Breast epithelium (tissue), 4 donors: ENCODE data around the gene ZNF599. TPM values are rescaled to one million over a fixed set of nuclear protein-coding genes. Genes with fewer than 3 reads are reported as not detected.

Source experiments
- DNase-seq, 2 donors: peaks; one replicate each; pipeline ENCODE4 v3.0.0-alpha.2; 2019; ENCODE audit warnings: low spot score in 2 of 2
- H3K27ac ChIP-seq, 2 donors: fragments of 200-600 bp; sonication (generic) in 1 of 2; one replicate each; pipeline ENCODE4 v1.5.1; 2016 to 2019; ENCODE audit warnings: mild to moderate bottlenecking in 1 of 2
- H3K27me3 ChIP-seq, 2 donors: fragments of 200-600 bp; sonication (generic) in 1 of 2; one replicate each; pipeline versions ENCODE4 v1.5.1 to v1.6.0; 2017 to 2019; ENCODE audit warnings: control low read depth in 1 of 2, mild to moderate bottlenecking in 1 of 2
- H3K36me3 ChIP-seq: fragments of 200-600 bp; one replicate; pipeline ENCODE4 v1.5.1; 2019
- H3K4me1 ChIP-seq, 2 donors: fragments of 200-600 bp; sonication (generic); one replicate each; pipeline ENCODE4 v1.5.1; 2016 to 2019; ENCODE audit warnings: control low read depth in 1 of 2
- H3K4me3 ChIP-seq, 3 donors: fragments of 200-600 bp; sonication (generic); 1 replicate in 2 of 3; 2 replicates in 1 of 3; pipeline ENCODE4 v1.5.1; 2016 to 2019; ENCODE audit warnings: mild to moderate bottlenecking in 3 of 3, moderate library complexity in 2 of 3
- H3K9me3 ChIP-seq, 2 donors: fragments of 200-600 bp; sonication (generic) in 1 of 2; one replicate each; pipeline ENCODE4 v1.5.1; 2016 to 2019; ENCODE audit warnings: control low read depth in 1 of 2
- CTCF ChIP-seq, 3 donors: fragments of 450-650 bp; IDR thresholded peaks; one replicate each; pipeline ENCODE4 v1.5.1; 2016 to 2017; ENCODE audit warnings: antibody characterized with exemption in 3 of 3, mild to moderate bottlenecking in 3 of 3, moderate library complexity in 3 of 3
- POLR2A ChIP-seq: fragments of 450-650 bp; IDR thresholded peaks from one replicate; pipeline ENCODE4 v1.6.1; 2016; ENCODE audit warnings: antibody characterized with exemption, mild to moderate bottlenecking, moderate library complexity
- POLR2AphosphoS5 ChIP-seq, 3 donors: sonication (generic); formaldehyde crosslinking; IDR thresholded peaks; one replicate each; pipeline ENCODE4 v1.6.1; 2017; ENCODE audit warnings: antibody characterized with exemption in 3 of 3
- intact Hi-C: fragments of 100-400 bp; cut with DNase I; formaldehyde crosslinking; loops from one replicate; pipeline ENCODE4 v1.15.1; 2023; ENCODE audit warnings: low total_unique reads
- total RNA-seq, 3 donors: library from RNA; depleted of rRNA; stranded (reverse); fragments of >200 nt; gene quantifications; one replicate each; pipeline ENCODE4 v1.1.0, GENCODE V29; 2016

ZNF599 gene
- total RNA-seq, 3 donors from 2014 or later = 5.6 to 12.7 (median 8.2) TPM

DNA sequence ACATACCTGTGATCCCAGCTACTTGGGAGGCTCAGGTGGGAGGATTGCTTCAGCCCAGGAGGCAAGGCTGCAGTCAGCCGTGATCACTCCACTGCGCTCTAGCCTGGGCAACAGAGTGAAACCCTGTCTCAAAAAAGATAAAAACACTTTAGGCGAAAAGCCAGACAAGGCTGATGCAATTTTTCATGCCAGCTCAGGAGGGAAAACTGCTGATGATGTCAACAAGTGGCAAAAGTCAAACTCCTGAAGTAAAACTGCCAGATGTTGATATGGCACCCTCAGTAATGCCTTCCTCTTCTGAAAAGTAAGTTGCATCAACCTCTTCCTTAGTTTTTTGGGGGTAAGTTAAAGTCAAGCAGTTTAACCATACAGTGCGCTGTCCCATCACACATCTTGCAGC, 15.6 kb downstream of the ZNF599 start:
- no peak for DNase-seq
- TF ChIP-seq POLR2A = no peak
- no peak for TF ChIP-seq POLR2AphosphoS5 (IDR thresholded peaks at IDR 0.05)
- no peak for TF ChIP-seq CTCF (IDR thresholded peaks at IDR 0.05)
- no peak overlapping the region for H3K4me3 ChIP-seq
- H3K36me3 ChIP-seq = peaks cover 16% of the 10 kb centered on the region
- H3K4me1 ChIP-seq = no peaks in the 10 kb centered on the region
- peaks cover 75 to 99% of the 10 kb centered on the region in 2 donors for H3K9me3 ChIP-seq
- intact Hi-C loops = no loop called here
- H3K27ac ChIP-seq = no peak overlapping the region
- no peaks in the 10 kb centered on the region for H3K27me3 ChIP-seq

DNA sequence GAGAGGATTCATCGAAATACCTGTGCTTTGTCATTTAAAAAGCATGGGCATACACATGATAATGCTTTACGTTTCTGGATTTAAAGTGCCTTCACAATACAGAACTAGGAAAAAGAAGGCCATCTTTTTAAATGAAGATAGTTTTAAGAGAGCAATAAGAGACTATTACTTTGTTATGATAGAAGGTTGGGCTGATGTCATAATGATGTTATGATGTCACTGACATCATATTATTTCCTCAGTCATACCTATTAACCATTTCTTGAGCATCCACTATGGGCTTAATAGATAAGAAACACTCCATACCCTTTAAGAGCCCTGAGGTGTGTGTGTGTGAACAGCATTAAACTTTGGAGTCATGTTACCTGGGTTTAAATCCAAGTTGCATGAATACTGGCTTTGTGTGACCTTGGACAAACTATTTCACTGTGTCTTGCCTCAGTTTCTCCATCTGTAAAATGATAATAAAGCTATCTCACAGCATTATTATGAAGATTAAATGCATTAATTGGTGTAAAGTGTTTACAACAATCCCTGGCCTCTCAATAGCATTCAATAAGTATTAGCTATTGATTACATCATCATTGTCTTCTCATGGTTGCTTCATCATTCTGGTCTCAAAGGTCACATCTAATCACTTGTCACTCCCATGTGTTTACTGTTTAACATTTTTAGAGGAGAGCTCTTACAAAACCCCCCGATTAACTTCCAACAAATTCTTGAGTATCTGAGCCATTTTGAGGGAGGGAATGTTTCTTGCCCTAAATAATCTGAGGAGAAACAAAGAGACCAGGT, 27.9 kb downstream of the ZNF599 start:
- TF ChIP-seq POLR2A (no peak), POLR2AphosphoS5 (IDR thresholded peaks at IDR 0.05) (no peak), CTCF (IDR thresholded peaks at IDR 0.05) (no peak)
- H3K4me1 ChIP-seq = no peaks in the 10 kb centered on the region
- intact Hi-C loops = no loop called here
- no peaks in the 10 kb centered on the region for H3K27me3 ChIP-seq
- no peaks in the 10 kb centered on the region for H3K36me3 ChIP-seq
- no peak for DNase-seq
- H3K4me3 ChIP-seq = no peak overlapping the region
- peaks cover 34 to 98% of the 10 kb centered on the region in 2 donors for H3K9me3 ChIP-seq
- no peak overlapping the region for H3K27ac ChIP-seq

- TF ChIP-seq POLR2AphosphoS5 (IDR thresholded peaks at IDR 0.05) = no peak
- TF ChIP-seq POLR2A = no peak
- TF ChIP-seq CTCF (IDR thresholded peaks at IDR 0.05) = no peak
- Histone ChIP-seq H3K4me3 (peak overlapping the region; percentile 66 to 95 (median 91)), H3K4me1 (peaks cover 0 to 10% of the 10 kb centered on the region in 2 donors), H3K36me3 (peaks cover 12% of the 10 kb centered on the region), H3K27me3 (no peaks in the 10 kb centered on the region), H3K27ac (peak overlapping the region; percentile 99 to 100), H3K9me3 (peaks cover 11 to 28% of the 10 kb centered on the region in 2 donors)
- intact Hi-C loops = no loop called here
- no peak for DNase-seq
These were observed 38.4 kb downstream of the ZNF599 start for GRCh38 chr19:34734537-34735103.

DNA sequence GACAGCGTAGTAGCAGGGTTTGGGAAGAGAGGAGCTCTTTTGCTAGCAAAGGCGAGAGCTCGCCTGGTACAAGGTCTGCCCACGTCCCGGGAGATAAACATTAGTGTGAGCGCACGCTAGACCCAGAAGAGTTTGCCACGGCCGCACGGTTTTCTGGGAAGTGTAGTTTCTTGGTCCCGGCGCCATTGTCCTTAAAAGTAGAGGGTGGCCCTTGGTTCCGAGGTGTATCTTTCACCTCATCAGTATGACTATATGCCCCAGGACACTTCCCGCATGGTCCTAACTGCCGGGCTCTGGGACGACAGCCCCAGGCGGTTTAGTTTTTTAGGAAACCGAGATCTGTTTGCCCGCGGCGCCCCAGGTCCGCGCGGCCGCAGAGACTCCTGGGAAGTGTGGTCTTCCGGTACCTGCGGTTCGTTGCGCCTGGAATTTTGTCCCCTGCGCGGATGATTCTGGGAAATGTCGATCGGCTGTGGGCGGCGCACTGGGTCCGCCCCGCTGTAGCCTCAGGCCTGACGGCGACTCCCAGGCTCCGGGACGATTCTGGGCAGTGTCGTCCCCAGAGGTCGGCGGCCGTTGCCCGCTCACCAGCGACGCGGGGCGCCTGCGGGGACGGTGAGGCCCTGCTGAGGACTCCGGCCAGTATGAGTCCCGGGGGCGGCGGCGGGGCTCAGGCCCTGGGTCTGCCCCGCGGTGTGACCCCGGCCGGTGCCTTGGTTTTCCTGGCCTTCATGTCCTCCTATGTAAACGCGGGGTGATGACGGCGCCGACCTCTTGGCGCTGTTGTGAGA, 39.1 kb downstream of the ZNF599 start, which contains the start of gene ZNF181:
ZNF181 (plus strand) TSS at position 498 of the 791 bp plus-strand sequence. CDS start 795 bp downstream, outside the sequence.
- H3K4me1 ChIP-seq = peaks cover 0 to 10% of the 10 kb centered on the region in 2 donors
- intact Hi-C loops = no loop called here
- DNase-seq = peak; percentile 81 to 86
- peaks cover 6 to 21% of the 10 kb centered on the region in 2 donors for H3K9me3 ChIP-seq
- TF ChIP-seq CTCF (IDR thresholded peaks at IDR 0.05) = no peak
- TF ChIP-seq POLR2A = no peak
- peak; percentile 74 to 90 (median 77) for TF ChIP-seq POLR2AphosphoS5 (IDR thresholded peaks at IDR 0.05)
- peak within 1 kb of the TSS; percentile 66 to 95 (median 91) for H3K4me3 ChIP-seq
- H3K27ac ChIP-seq = peak within 1 kb of the TSS; percentile 99 to 100
- H3K36me3 ChIP-seq = peaks cover 6% of the 10 kb centered on the region
- H3K27me3 ChIP-seq = no peaks in the 10 kb centered on the region
